Stimulated activated CD8-positive, alpha-beta memory T cell treated with anti-CD3 and anti-CD28 coated beads, Interleukin-4, amount 100 ng/mL, for 48 hours (primary cell): Measurements from ENCODE around the gene SUV39H1.
A peak's percentile ranks its signal among the peaks of the same experiment; 100 is the strongest.

Experiments used
- DNase-seq: peaks from one replicate; pipeline ENCODE4 v3.0.0-alpha.2; 2020

Gene SUV39H1

DNA sequence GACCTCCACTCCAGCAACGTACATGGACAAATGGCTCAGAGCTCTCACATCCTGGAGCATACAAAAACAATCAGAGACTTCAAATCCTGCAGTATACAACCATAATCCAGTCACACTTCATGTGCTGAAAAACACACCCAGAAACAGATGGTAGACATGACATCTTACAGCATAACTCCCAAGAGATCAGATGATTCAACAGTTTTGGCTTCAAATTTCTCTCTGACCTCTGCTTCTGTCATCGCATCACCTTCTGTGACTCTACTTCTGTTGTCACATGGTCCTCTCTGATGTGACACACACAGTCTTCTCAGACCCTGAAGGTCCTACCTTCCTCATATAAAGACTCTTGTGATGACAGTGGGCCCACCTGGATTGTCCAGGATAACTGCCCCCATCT, 18.5 kb downstream of the SUV39H1 start:
- no peak for DNase-seq

DNA sequence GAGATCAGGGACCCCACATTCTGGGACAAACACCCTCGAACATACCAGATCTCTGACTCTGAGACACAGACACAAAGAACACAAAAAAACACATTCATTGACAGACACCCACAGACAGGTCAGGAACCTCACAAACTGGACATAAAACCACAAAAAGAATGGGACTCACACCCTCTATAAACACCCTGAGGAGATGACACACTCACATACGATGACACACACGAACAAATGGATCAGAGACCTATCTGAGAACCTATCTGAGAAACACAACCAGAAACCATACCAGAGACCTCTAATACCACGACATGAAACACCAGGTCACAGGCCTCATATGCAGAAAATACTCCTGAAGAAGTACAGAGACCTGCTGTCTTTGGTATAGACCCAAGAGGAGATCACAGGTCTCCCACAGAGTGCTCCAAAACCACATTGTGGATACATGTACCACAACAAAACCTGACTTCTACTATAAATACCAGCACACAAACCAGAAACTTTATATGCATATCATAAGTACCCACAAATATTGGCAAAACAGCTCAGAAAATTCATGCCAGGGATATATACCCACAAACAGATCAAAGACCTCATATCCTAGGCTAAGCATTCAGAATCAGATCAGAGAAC, 19.5 kb downstream of the SUV39H1 start:
- no peak for DNase-seq

DNA sequence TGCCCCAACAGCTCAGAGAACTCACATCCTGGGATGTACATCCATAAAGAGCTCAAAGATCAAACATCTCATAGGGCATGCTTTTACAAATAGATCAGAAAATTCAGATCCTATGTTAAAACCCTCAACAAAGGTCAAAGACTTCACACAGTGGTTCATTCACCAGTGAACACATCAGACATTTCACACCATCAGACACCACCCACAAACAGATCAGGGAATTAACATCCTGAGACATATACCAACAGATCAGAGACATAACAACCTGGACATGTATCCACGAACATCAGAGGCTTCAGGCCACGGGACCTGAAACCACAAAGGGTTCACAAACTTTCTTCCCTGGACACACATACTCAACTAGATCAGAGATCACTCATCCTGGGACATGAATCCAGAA, 23.4 kb downstream of the SUV39H1 start:
- DNase-seq, result no peak

DNA sequence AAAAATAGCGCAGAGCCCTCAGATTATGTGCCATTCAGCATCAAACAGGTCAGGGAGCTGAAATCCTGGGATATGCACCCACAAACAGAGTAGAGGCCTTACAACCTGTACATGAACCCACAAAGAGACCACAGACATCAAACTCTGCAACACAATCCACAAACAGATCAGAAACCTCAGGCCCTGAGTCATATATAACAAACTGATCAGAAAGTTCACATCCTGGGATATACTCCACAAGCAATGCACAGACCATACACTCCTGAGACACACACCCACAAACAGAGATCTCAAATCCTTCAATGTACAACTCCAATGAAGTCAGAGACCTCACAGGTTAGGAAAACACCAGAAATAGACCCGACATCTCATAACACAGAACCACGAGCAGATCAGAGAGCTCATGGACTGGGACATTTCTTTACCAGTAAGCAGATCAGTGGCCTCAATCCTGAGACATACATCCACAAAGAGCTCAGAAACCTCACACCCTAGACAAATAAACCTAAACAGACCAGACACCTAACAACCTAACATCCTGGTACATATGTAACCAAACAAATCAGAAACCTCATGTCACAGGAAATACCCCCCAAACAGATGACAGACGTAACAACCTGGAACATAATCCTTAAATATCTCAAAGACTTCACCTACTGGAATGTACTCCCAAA, 24.2 kb downstream of the SUV39H1 start:
- DNase-seq, result no peak

DNA sequence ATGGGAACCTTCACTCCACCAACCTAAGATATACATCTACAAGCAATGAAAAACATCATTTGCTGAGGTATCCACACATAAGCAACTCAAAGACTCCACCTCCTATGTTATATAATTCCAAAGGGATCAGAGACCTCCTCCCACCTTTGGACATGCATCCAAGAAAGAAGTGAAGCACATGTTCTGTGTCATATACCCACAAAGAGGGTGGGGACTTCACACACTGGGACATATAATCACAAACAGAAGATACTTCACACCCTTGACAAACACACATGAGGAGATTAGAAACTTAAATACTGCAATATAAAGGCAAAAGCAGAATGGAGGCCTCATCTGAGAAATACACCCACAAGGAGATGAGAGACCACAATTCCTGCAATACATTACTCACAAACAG, 25.4 kb downstream of the SUV39H1 start:
- DNase-seq, result no peak

DNA sequence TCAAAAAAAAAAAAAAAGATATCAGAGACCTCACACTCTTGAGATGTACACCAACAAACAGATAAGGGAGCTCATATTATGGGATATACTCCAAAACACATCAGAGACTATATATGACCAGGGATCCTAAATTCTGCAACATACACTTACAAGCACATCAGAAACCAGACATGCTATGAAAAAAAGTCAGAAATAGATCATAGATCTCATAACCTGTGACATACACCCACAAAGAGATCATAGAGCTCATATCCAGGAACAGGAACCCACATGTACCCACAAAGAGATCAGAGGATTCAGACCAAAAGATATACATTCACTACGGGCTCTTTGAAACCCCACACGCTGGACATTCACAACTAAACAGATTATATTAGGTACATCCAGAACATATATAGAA, 30.1 kb downstream of the SUV39H1 start:
- DNase-seq, result no peak

DNA sequence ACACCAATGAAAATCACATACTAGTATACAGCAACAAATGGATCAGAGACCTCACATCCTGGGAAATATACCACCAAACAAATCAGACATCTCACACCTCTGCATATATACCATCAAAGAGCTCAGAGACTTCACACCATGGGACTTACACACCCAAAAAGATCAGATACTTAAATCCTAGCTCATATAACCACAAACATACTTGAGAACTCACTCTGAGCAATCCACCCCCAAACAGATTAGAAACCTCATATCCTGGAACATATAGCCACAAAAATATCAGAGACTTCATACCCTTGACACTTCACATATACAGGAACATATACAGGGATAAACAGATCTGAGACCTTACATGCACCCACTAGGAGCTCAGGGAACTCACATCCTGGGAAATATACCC, 32.1 kb downstream of the SUV39H1 start:
- no peak for DNase-seq

DNA sequence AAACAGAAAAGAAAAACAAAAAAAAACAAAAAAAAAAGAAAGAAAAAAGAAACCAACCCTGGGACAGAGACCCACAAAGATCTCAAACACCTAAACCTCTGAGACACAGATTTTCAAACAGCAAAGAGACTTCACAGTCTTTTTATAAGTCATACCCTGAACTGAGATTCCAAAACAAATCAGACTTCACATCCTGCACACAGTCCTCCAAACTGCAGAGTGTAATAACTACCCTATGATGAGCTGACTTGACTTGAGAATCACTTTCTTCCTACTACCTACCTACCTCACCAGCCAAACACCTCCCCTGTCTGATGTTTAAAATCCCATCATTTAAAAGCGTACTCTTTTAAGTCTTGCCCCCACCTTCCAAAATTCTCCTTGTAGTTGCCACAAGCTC, 39.8 kb downstream of the SUV39H1 start:
- DNase-seq, result no peak

DNA sequence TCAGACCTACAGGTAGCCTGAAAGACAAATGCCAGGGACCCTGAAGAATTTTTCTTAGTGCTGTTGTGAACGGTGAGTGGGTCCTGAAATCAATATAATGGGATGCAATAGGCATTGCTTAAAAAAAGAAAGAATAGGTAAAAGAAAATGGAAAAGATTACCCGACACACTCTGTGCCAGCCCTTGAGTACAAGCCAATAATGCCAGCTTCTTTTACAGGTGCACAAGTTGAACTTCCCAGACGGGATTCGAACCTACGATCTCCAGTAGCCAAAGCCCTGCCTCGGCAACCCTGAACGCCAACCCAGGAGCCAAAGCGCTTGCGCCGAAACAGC, 40.3 kb downstream of the SUV39H1 start:
- no peak for DNase-seq

DNA sequence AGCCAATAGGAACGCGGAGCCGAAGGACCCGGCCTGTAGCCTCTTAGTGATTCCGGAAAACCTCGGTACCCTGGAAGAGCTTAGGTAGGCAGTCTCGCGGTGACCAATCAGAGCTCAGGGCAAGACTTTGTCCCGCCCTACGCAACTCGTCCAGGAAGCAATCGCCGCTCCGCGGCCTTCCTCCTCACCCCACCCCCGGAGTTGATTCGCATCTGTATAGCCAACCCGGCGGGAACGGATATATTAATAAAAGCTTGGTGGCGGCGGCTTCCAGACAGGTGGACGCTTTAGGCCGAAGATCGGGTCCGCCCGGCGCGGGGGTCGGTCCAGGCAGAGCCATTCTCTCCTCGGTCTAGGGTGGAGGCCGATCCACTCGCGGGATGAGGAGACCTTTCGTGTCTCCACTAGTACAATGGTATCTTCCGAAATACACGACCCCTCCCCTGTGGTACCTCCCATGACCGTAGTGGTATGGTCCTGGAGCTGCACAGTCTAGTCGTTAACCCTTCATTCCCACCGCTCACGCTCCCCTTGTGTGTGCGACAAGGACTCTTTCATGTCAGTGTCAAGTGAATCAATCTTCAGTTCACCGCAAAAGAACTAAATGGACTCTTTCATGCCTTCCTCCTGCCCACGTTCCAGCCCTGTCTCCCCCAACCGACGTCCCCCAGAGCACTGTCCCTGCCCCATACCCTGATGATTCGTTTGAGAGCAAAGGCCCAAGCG, 40.8 kb downstream of the SUV39H1 start:
- peak; percentile 84 for DNase-seq

DNA sequence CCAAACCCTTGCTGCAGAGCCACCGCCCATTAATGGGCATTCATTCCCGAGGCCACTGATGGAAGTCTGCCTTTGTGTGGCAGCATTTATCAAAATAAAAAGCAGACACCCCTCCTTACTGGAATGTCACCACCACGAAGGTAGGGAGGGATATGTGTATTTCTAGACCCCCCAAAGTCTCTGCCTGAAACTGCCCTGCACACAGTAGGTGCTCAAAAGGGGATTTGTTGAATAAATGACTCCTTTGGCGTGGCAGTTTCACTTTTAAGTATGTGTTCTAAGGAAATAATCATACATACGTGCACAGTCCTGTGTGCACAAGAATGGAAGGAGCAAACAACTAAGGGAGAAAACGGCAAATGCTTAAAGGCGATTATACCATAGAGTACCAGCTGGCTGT, 41.4 kb downstream of the SUV39H1 start:
- no peak for DNase-seq

DNA sequence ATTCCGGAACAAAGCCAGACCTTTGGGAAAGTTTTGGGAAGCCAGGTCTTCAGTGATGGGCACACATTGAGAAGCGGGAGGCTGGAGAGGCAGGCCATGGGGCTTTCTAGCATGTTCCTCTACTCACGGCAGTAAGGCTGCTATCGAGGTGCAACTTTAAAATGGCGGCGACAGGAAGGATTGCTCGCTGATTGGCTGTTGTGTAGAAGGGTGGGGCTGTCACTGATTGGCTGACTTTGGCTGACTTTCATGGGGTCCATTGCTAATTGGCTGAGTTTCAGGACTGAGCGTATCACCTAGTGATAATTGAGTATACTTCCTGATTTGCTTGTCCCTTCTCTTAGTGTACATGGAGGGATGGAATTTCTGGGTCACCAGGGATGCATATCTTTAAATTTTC, 45.3 kb downstream of the SUV39H1 start:
- no peak for DNase-seq

DNA sequence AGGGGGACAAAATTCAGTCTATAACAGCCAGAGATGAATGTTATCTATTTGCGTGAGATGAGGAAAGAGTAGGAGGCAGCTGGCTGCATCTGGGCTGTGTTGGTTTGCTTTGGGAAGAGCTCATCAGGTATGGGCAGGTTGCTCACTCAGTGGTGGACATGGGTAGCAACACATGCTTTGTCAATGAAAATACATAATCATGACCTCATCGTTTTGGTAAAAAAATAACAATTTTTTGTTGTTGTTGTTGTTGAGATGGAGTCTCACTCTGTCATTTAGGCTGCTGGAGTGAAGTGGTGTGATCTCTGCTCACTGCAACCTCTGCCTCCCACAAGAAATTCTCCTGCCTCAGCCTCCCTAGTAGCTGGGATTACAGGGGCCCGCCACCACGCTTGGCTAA, 48.7 kb downstream of the SUV39H1 start:
- no peak for DNase-seq

DNA sequence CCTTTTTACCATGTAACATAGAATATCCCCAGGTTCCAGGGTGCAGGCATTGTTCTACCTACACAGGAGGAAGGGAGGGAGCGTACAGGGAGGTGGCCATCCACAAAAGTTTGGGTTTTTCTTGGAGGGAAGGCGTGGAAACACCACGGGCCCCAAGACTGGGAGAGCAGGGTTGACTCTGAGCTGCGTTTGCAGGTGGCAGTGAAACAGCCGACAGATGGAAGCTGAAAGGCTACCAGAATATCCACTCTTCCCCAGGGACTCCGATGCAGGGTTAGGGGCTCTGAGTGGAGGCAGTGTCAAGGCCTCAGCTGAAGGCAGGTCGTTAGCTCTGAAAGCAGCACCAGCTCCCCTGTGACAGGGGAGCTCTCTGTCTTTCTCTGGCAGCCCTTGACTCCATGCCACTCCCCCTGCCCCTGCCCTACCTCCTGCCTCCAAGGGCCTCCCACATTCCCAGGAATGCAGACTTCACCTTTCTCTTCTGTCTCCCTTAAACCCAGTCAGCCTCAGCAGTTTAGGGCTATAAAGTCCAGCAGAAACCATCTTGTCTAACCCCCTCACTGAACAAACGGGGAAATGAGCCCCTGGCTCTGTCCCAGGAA, 51.0 kb downstream of the SUV39H1 start:
- no peak for DNase-seq

DNA sequence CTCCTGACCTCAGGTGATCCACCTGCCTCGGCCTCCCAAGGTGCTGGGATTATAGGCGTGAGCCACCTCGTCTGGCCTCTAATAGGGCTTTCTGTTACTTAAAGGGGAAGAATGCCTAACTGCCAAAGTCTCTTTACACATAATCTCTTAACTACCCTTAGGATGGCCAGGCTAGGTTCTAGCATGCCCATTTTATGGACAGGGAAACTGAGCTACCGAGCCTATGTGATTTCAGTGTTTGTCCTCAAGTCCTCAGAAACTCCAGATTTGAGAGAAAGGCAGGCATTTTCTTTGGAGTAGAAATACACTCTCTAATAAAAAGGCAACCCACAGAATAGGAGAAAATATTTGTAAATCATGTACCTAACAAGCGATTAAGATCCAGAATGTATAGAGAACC, 52.6 kb downstream of the SUV39H1 start:
- no peak for DNase-seq

DNA sequence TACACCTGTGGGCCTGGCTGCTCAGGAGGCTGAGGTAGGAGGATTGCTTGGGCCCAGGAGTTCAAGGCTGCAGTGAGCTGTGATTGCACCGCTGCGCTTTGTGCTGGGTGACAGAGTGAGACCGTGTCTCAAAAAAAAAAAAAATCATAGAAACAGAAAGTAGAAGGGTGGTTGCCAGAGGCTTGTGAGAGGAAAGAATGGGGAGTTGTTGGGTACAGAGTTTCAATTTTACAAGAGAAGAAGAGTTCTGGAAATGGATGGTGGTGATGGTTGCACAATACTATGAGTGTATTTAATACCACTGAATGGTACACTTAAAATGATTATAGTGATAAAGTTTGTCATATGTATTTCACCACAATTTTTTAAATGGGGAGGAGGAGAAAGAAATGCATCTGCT, 54.8 kb downstream of the SUV39H1 start:
- no peak for DNase-seq

DNA sequence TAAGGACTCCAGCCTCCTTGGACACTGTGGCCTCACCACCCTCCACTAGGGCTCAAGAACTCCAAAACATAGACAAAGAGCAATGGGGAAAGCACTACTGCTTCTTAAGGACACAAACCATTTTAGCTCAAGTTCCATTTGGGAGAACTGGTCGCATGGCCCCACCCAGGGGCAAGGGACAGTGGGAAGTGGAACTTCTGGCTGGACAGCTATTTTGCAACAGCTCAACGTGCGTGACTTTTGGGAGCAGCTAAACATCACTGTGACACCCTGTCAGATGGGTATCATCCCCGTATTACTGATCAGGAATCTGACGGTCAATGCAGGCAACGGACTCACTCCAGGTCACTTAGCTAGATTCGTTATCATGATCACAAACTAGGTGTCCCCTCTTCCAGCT, 56.0 kb downstream of the SUV39H1 start:
- no peak for DNase-seq

DNA sequence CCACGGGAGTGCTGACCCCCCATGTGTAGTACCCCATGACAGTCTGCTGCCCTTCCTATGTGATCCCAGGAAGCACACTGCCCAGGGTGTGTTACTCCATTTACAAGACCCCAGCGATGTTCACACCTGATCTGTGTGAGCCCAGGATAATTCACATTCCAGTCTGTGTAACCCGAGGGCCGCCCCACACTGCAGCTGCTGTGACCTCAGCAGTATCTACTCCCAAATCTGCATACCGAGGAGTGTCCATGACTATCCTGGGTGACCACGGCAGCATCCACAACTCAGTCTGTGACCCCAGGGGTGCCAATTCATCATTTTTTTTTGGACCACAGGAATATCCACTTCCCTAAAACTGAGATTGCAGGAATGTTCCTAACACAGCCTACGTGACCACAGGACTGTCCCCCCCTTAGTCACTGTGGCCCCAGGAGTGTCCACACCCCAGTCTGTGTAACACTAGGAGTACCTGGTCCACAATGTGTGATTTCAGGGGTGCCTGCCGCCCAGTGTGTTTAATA, 57.2 kb downstream of the SUV39H1 start:
- no peak for DNase-seq

DNA sequence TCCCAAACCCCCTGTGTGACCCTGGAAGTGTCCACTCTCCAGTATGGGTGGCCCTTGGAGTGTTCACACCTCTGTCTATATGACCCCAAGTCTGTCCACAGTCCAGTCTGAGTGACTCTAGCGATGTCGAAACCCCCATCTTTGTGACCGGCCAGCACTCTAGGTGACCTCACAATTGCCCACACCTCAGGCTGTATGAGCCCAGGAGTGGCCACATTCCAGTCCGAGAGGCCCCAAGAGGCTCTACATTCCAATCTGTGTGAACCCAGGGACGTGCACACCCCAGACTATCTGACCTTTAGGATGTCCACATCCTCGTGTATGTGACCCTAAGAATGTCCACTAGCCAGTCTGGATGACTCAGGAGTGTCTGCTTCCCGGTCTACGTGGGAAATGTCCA, 57.7 kb downstream of the SUV39H1 start:
- DNase-seq, result no peak
